IPS DF 19.7 (cell line): ENCODE data around the gene ZNF10.

Experiments used
- DNase-seq: peaks from one replicate; pipeline ENCODE4 v3.0.0-alpha.2; 2013; ENCODE audit warnings: low read depth, low spot score

The ZNF10 gene

GRCh38 chr12:133201888-133202287, 71.5 kb downstream of the ZNF10 start:
- no peak for DNase-seq

GRCh38 chr12:133202493-133203343, 72.3 kb downstream of the ZNF10 start:
- DNase-seq, result no peak

- DNase-seq, result no peak
These were observed 73.2 kb downstream of the ZNF10 start for GRCh38 chr12:133203344-133204263.

- no peak for DNase-seq
These were observed 73.8 kb downstream of the ZNF10 start for GRCh38 chr12:133204264-133204603.

- DNase-seq, result no peak
These were observed 76.0 kb downstream of the ZNF10 start for GRCh38 chr12:133206390-133206789.
